Activated CD4-positive, alpha-beta memory T cell treated with anti-CD3 and anti-CD28 coated beads for 36 hours (primary cell): ENCODE results near the gene RAMP1. TPM values are rescaled to one million over a fixed set of nuclear protein-coding genes. Genes with fewer than 3 reads are reported as not detected.
"Not testable (repeated sequence)": the region's sequence is repeated elsewhere in the genome, so short reads cannot be mapped to it uniquely, and the experiment has no call there.

Experiments used
- CTCF ChIA-PET: fragments of 350-600 bp; sonication (Branson Sonifier 250); formaldehyde crosslinking; loops from one replicate; lab custom pipeline; 2021; ENCODE audit warnings: antibody characterized with exemption, inconsistent platforms; lab: Charles Lee
- POLR2A ChIA-PET: fragments of 350-600 bp; sonication (Branson Sonifier 250); formaldehyde crosslinking; loops from one replicate; lab custom pipeline; 2021; ENCODE audit warnings: antibody characterized with exemption; lab: Charles Lee
- DNase-seq: peaks from one replicate; pipeline ENCODE4 v3.0.0-alpha.2; 2020
- H3K27ac Mint-ChIP-seq: one replicate; pipeline ENCODE4 v1.8.0; 2021; ENCODE audit warnings: mixed read lengths
- H3K27me3 Mint-ChIP-seq: one replicate; pipeline ENCODE4 v1.8.0; 2021; ENCODE audit warnings: mixed read lengths
- H3K36me3 Mint-ChIP-seq: one replicate; pipeline ENCODE4 v1.8.0; 2021; ENCODE audit warnings: mixed read lengths
- H3K4me1 Mint-ChIP-seq: one replicate; pipeline ENCODE4 v1.8.0; 2021; ENCODE audit warnings: low read depth, mixed read lengths
- H3K4me3 Mint-ChIP-seq: one replicate; pipeline ENCODE4 v1.8.0; 2021; ENCODE audit warnings: mild to moderate bottlenecking, mixed read lengths
- H3K9me3 Mint-ChIP-seq: one replicate; pipeline ENCODE4 v1.8.0; 2021; ENCODE audit warnings: mixed read lengths
- intact Hi-C: fragments of 100-400 bp; cut with micrococcal nuclease; formaldehyde crosslinking; loops from one replicate; pipeline ENCODE4 v1.15.1; 2023
- total RNA-seq, 2 experiments: library from RNA; stranded (reverse); gene quantifications; one replicate each; pipeline ENCODE4 v1.2.3, GENCODE V29; 2021

RAMP1 gene
- total RNA-seq, 2 experiments from 2014 or later = 0.77 to 0.97 TPM

DNA sequence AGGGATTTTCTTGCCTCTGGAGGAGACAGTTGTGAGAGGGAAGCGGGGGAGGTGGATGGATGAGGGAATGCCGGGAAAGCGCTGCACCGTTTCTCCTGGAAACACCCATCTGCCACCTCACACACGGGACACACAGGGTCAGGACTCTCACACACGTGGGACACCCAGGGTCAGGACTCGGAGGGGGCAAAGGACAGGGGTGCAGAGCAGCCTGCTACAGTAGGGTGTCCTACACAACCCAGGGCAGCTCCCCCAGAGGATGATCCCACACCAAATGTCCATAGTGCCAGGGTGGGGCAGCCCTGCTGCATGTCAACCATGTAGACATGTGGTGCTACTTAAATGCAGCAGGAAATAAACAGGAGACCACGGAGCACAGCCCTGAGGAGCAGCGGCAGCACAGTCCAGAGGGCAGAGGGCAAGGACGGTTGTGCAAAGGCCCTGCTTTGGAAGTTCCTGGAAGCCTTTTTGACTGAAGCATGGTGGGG is 5.1 kb downstream of the RAMP1 start:
- Mint-ChIP-seq H3K36me3 (no peaks in the 10 kb centered on the region), H3K4me3 (no peak overlapping the region), H3K9me3 (no peaks in the 10 kb centered on the region), H3K27ac (no peak overlapping the region), H3K27me3 (peaks cover 29% of the 10 kb centered on the region), H3K4me1 (peaks cover 17% of the 10 kb centered on the region)
- intact Hi-C loops = no loop called here
- no peak for DNase-seq
- CTCF ChIA-PET = no interaction called here
- POLR2A ChIA-PET = no interaction called here

DNA sequence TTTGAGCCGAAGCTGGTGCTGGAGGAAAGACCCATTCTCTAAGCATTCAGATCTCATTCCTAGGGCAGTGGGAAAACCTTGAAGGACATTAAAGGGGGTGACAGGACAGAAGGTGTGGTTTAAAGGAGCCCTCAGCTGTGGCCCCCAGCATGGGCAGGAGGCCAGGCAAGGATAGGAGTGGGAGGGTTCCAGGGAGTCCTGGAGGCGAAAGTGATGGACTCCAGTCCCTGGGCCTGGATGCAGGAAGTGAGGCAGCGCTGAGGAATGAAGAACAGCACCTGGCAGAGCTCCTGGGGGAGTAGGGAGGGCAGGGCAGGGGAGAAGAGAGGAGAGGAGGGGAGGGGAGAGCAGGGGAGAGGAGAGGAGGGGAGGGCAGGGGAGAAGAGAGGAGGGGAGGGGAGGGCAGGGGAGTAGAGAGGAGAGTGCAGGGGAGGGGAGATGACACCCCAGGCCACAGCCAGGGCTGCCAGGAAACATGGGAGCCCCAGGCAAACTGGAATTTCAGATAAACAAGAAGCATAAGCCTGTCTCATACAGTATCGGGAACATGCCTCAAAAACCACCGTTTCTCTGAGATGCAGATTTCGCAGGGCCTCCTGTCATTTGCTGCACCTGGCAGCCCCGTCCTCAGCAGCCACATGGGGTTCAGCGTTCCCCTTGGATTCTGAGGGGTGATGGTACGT is 5.7 kb downstream of the RAMP1 start:
- DNase-seq = no peak
- H3K9me3 Mint-ChIP-seq = no peaks in the 10 kb centered on the region
- no peaks in the 10 kb centered on the region for H3K36me3 Mint-ChIP-seq
- H3K4me3 Mint-ChIP-seq = no peak overlapping the region
- peaks cover 31% of the 10 kb centered on the region for H3K27me3 Mint-ChIP-seq
- no peak overlapping the region for H3K27ac Mint-ChIP-seq
- intact Hi-C loops = no loop called here
- CTCF ChIA-PET = no interaction called here
- POLR2A ChIA-PET = no interaction called here
- peaks cover 15% of the 10 kb centered on the region for H3K4me1 Mint-ChIP-seq

DNA sequence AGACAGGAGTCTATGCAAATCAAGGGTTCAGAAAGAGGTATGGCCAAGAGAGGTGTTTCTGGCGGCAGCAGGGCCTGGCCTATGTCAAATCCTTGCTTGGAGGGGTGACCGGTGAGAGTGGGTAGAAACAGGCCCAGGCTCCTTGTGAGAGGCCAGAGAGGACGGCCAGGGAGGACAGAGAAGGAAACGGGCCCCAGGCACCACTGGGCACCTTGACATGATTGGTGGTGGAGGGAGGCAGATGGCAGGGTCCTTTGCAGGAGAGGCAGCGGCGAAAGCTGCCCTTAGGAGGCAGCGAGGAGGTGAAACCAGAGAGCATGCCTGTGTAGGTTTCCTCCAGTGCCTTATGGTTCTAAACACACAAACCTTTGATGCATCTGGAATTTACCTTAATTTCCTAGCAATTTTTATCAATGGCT is 6.2 kb downstream of the RAMP1 start:
- CTCF ChIA-PET = no interaction called here
- Mint-ChIP-seq H3K27ac (no peak overlapping the region), H3K36me3 (no peaks in the 10 kb centered on the region), H3K4me3 (no peak overlapping the region), H3K27me3 (peaks cover 31% of the 10 kb centered on the region), H3K4me1 (peaks cover 12% of the 10 kb centered on the region), H3K9me3 (no peaks in the 10 kb centered on the region)
- intact Hi-C loops = no loop called here
- POLR2A ChIA-PET = no interaction called here
- DNase-seq = no peak

DNA sequence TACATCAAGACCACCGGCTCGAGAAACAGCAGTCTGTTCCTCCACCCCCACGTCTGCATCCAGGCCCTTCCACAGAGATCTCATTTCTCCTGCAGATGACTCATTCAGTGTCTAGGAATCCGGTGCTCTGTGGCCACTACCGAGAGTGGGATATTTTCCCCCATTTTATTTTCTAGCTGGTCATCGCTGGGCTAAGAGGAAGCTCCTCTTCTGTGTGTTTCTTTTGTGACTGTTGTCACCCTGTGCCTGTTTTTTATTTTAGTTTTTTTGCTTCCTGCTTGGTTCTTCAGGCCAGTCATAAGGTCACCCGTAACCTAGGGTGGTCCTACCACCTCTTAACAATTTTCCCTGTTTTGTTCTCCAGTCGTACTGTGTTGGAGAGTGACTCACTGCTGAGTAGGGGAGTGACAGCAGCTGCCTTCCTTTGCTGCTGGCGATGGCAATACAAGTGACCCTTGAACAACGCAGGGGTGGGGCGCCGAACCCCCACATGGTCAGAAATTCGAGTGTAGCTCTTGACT is 6.7 kb downstream of the RAMP1 start:
- Mint-ChIP-seq H3K27me3 (peaks cover 29% of the 10 kb centered on the region), H3K4me3 (no peak overlapping the region), H3K36me3 (no peaks in the 10 kb centered on the region), H3K9me3 (no peaks in the 10 kb centered on the region), H3K4me1 (peaks cover 12% of the 10 kb centered on the region), H3K27ac (no peak overlapping the region)
- ChIA-PET POLR2A (no interaction called here), CTCF (no interaction called here)
- intact Hi-C loops = no loop called here
- DNase-seq = no peak

DNA sequence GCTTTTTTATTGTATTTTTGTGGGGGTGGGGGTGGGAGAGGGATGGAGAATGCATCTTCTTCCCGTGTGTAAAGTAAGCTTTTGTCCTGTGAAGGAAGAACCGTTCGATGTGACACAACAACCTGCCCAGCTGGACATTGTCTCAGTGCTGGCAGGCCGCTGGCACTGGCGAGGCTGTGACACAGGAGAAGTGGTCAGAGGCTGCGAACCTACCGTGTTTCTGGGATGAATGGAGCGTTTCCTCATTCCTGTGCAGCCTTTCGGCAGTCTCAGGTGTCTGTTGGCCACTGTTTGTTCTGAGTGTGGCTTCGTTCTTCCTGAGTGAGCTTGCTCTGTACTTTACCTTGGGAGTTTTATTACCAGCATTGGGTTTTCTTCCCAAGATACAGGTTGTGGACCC is 8.0 kb downstream of the RAMP1 start:
- POLR2A ChIA-PET = no interaction called here
- no peak overlapping the region for H3K27ac Mint-ChIP-seq
- DNase-seq = no peak
- intact Hi-C loops = no loop called here
- peaks cover 27% of the 10 kb centered on the region for H3K27me3 Mint-ChIP-seq
- H3K36me3 Mint-ChIP-seq = no peaks in the 10 kb centered on the region
- CTCF ChIA-PET = interaction anchor here (0.8 kb wide), 1 partner anchor 10 kb away, joined by 3 read pairs; no protein-coding TSS in a partner anchor
- no peaks in the 10 kb centered on the region for H3K9me3 Mint-ChIP-seq
- no peak overlapping the region for H3K4me3 Mint-ChIP-seq
- H3K4me1 Mint-ChIP-seq = peaks cover 12% of the 10 kb centered on the region

DNA sequence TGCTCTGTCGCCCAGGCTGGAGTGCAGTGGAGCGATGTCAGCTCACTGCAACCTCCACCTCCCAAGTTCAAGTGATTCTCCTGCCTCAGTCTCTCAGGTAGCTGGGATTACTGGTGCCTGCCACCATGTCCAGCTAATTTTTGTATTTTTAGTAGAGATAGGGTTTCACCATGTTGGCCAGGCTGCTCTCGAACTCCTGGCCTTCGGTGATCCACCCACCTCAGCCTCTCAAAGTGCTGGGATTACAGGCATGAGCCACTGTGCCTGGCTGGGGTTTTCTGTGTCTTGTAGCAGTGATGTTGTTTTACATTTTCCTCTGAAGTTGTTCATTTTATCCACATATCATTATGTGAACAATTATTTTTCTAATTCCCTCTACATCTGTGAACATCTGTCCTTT is 8.7 kb downstream of the RAMP1 start:
- Mint-ChIP-seq H3K4me1 (peaks cover 12% of the 10 kb centered on the region), H3K27me3 (peaks cover 27% of the 10 kb centered on the region)
- H3K9me3 Mint-ChIP-seq, intact Hi-C loops, H3K4me3 Mint-ChIP-seq, H3K36me3 Mint-ChIP-seq, CTCF ChIA-PET, H3K27ac Mint-ChIP-seq, DNase-seq: not testable (repeated sequence)
- POLR2A ChIA-PET = interaction anchor here (0.7 kb wide), 1 partner anchor 83 kb away, joined by 4 read pairs; no protein-coding TSS in a partner anchor

DNA sequence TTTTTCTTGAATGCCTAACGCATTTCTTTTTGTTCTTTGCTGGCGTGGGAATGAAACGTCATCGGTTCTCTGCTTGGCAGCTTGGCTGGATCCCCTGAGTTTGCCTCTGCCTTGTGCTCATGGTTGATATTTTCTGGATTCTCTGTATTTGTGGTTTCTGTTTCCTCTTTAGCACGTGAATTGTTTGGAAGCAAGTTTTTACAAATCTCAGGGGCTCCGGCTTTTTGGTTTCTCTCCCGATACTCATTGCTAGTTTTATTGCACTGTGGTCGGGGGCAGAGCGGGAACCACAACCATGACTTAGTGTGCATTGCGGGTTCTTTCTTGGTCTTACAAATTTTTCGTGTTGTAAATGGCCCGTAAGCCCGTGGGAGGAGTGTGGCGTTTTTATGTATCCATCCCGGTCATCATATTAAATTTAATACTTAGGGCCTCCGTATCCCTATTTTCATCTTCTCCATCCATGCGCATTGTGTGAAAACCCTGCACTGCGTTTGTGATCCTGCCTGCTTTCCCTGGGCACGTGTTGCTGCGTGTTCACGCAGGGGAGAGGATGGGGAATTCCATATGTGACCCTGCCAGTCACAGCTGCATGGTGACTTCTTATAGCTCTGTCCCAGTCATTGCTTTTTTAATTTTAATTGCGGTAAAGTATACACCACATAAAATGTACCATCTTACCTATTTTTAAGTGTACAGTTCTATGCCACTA is 9.4 kb downstream of the RAMP1 start:
- Mint-ChIP-seq H3K36me3 (no peaks in the 10 kb centered on the region), H3K4me3 (no peak overlapping the region), H3K4me1 (peaks cover 13% of the 10 kb centered on the region), H3K27ac (no peak overlapping the region), H3K27me3 (peaks cover 31% of the 10 kb centered on the region), H3K9me3 (no peaks in the 10 kb centered on the region)
- POLR2A ChIA-PET = interaction anchor here (0.7 kb wide), 1 partner anchor 84 kb away, joined by 4 read pairs; no protein-coding TSS in a partner anchor
- intact Hi-C loops = no loop called here
- CTCF ChIA-PET = no interaction called here
- peak; percentile 34 for DNase-seq

DNA sequence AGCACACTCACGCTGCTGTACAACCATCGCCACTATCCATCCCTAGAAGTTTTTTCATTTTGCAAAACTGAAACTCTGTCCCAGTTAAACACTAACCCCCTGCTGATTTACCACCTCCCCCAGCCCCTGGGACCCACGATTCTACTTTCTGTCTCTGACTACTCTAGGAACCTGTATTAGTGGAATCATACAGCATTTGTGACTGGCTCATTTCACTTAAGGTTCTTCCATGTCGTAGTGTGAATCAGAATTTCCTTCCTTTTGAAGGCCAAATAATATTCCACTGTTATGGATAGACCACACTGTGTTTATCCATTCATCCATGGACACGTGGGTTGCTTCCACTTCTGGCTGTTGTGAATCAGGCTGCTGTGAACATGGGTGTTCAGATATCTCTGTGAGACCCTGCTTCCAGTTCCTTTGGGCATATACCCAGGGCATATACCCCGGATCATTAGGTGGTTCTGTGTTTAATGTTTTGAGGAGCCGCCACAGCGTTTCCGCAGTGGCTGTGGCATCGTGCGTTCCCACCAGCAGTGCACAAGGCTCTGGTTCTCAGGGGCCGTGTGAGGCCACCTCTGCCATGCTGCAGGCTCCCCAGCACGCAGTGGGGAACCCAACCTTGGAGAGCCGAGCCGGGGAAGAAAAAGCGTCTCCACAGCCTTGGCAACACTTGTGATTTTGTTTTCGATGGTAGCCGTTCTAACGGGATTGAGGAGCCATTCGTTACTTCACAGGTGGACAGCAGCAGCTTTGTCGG is 10.1 kb downstream of the RAMP1 start:
- Mint-ChIP-seq H3K9me3 (no peaks in the 10 kb centered on the region), H3K4me1 (peaks cover 15% of the 10 kb centered on the region), H3K36me3 (no peaks in the 10 kb centered on the region), H3K27ac (no peak overlapping the region), H3K27me3 (peaks cover 32% of the 10 kb centered on the region), H3K4me3 (no peak overlapping the region)
- ChIA-PET CTCF (interaction anchor here (0.7 kb wide), 1 partner anchor 395 kb away, joined by 3 read pairs; no protein-coding TSS in a partner anchor), POLR2A (no interaction called here)
- DNase-seq = peak; percentile 30
- intact Hi-C loops = no loop called here

DNA sequence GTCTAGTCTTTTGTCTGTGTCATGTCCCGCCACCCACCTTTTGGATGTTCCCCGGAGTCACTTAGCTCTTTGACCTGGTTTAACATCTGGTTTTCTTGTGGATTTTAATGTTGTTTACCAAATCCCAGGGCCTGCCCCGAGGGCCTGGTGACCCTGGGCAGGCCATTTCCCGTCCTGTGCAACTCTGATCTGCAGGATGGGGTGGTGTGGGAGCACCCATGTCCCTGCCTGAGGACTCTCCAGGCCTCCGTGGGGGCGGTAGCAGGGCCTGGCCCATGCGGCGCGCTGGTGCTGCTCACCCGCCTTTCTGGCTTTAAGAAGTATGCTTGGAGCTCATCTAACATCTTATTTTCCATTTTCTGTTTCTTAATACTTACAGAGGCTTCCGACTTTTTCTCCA is 10.7 kb downstream of the RAMP1 start:
- Mint-ChIP-seq H3K9me3 (no peaks in the 10 kb centered on the region), H3K27me3 (peaks cover 32% of the 10 kb centered on the region), H3K27ac (no peak overlapping the region), H3K4me1 (peaks cover 15% of the 10 kb centered on the region), H3K4me3 (no peak overlapping the region), H3K36me3 (no peaks in the 10 kb centered on the region)
- ChIA-PET POLR2A (no interaction called here), CTCF (interaction anchor here (0.7 kb wide), 1 partner anchor 395 kb away, joined by 3 read pairs; no protein-coding TSS in a partner anchor)
- no peak for DNase-seq
- intact Hi-C loops = no loop called here

DNA sequence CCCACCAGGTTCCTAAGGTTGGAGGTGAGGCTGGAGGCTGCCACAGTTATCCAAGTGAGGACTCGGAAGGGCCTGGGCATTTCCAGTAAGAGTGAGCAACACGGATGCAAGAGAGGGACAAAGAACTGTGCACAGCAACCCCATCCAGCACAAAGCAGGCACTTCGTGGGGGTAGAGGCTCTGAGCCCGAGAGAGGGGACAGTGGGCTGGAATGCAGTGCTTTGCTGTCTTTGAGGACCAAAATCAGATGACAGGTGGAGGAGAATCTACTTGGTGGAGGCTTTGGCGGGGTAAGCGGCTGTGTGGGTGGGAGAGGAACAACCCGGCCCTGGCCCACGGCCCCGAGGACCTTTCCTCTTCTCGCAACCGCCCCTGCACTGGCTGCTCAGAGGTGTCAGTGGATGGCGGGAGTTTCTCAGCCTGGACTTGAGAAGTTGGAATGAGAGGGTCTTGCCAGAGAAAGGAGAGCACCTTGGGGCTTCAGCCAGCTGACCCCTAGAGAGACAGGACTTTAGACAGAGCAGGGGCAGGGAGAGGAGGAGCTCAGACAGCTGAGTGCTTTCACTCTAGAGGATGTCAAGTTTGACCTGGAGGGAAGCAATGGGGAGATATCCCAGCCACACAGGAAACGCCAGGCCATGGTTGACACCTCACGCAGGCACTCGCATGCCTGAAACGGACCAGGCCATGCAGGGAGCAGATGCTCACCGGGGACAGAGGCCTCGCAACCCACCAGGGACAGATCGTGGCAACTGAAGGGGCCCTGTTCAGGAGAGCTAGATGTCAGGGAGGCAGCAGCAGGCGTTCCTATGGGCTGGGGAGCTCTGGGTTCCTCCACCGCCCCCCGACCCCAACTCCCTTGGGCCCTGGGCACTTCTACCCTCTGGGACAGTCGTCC is 11.6 kb downstream of the RAMP1 start:
- no peaks in the 10 kb centered on the region for H3K36me3 Mint-ChIP-seq
- H3K27ac Mint-ChIP-seq = no peak overlapping the region
- peaks cover 15% of the 10 kb centered on the region for H3K4me1 Mint-ChIP-seq
- ChIA-PET POLR2A (no interaction called here), CTCF (no interaction called here)
- H3K9me3 Mint-ChIP-seq = no peaks in the 10 kb centered on the region
- no peak for DNase-seq
- H3K4me3 Mint-ChIP-seq = no peak overlapping the region
- intact Hi-C loops = no loop called here
- peaks cover 32% of the 10 kb centered on the region for H3K27me3 Mint-ChIP-seq

DNA sequence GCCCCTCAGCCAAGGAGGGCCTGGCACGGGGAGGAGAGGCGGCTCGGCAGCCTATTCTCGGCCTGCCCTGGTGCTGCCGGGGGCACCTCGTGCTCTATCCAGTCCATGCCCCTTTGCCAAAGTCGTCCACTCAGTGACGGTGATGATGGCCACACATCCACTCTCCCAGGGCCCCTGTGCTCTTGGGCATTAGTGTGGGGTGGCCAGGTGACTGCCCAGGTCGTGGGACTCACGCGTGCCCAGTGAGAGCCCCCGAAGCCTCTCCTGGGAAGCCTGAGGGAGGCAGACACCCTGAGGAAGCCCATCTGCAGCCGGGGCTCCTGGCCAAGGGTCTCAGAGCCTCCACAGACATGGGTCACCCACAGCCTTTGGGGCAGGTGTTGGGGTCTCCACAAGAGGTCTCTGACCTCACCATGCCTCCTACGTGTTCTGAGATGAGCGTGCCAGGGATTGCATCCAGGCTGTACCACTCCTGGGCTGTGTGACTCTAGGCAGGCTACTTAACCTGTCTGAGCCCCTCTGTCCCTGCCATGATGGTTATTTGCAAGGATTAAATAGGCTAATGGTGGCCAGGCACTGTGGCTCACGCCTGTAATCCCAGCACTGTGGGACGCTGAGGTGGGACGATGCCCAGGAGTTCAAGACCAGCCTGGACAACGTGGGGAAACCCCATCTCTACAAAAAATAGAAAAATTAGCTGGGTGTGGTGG is 12.9 kb downstream of the RAMP1 start:
- H3K9me3 Mint-ChIP-seq = no peaks in the 10 kb centered on the region
- CTCF ChIA-PET = interaction anchor here (1.0 kb wide), 1 partner anchor 300 kb away, joined by 3 read pairs; no protein-coding TSS in a partner anchor

More for the DNA sequence above, 12.9 kb downstream of the RAMP1 start:
- Mint-ChIP-seq H3K4me1 (peaks cover 15% of the 10 kb centered on the region), H3K36me3 (no peaks in the 10 kb centered on the region), H3K27me3 (peaks cover 32% of the 10 kb centered on the region), H3K4me3 (no peak overlapping the region), H3K27ac (no peak overlapping the region)
- no peak for DNase-seq
- POLR2A ChIA-PET = no interaction called here
- intact Hi-C loops = no loop called here
